OCI-LY3 (cell line): ENCODE data around the gene ABLIM2.

ENCODE experiments used
- H2AFZ ChIP-seq: fragments of 200-600, 300-600 bp; shearing (Covaris generic); 2 replicates; pipeline ENCODE4 v1.6.0; 2014; ENCODE audit warnings: antibody characterized with exemption, low read depth, low read length
- H3K27ac ChIP-seq: fragments of 200-600, 300-600 bp; sonication (generic); 2 replicates; pipeline ENCODE4 v1.5.1; 2014; ENCODE audit warnings: mild to moderate bottlenecking, low read length, moderate library complexity, mixed read lengths
- H3K27me3 ChIP-seq: fragments of 200-600, 300-600 bp; sonication (generic); 2 replicates; pipeline ENCODE4 v1.6.1; 2014; ENCODE audit warnings: low read depth, low read length, mixed read lengths
- H3K36me3 ChIP-seq: fragments of 200-600, 300-600 bp; sonication (generic); replicated peaks from 2 replicates; pipeline ENCODE3; 2014; ENCODE audit warnings: low read depth, low read length, mixed read lengths
- H3K4me1 ChIP-seq: fragments of 300-600, 200-600 bp; sonication (generic); 2 replicates; pipeline ENCODE4 v1.6.1; 2014; ENCODE audit warnings: low read length, mixed read lengths
- H3K4me2 ChIP-seq: fragments of 200-600, 300-600 bp; sonication (generic); 2 replicates; pipeline ENCODE4 v1.6.1; 2014; ENCODE audit warnings: low read length, mixed read lengths
- H3K4me3 ChIP-seq: fragments of 300-600, 200-600 bp; sonication (generic); 2 replicates; pipeline ENCODE4 v1.5.1; 2014; ENCODE audit warnings: antibody characterized with exemption, mild to moderate bottlenecking, low read length, moderate library complexity
- H3K79me2 ChIP-seq: fragments of 300-600, 200-600 bp; shearing (Covaris generic); 2 replicates; pipeline ENCODE4 v1.6.1; 2014; ENCODE audit warnings: mild to moderate bottlenecking, low read length, mixed read lengths
- H3K9ac ChIP-seq: fragments of 300-600, 200-600 bp; shearing (Covaris generic); 2 replicates; pipeline ENCODE4 v1.6.0; 2014; ENCODE audit warnings: mild to moderate bottlenecking, low read length, moderate library complexity
- H3K9me3 ChIP-seq: fragments of 200-600, 300-600 bp; shearing (Covaris generic); 2 replicates; pipeline ENCODE4 v1.6.1; 2014; ENCODE audit warnings: low read length, mixed read lengths; ENCODE audit not compliant: insufficient read depth
- H4K20me1 ChIP-seq: fragments of 200-600, 300-600 bp; sonication (generic); 2 replicates; pipeline ENCODE4 v1.6.1; 2016; ENCODE audit warnings: low read length, mixed read lengths; ENCODE audit not compliant: insufficient read depth
- CTCF ChIP-seq: fragments of 200-600, 300-600 bp; sonication (generic); IDR thresholded peaks from 2 replicates; pipeline ENCODE4 v1.5.1; 2014; ENCODE audit warnings: antibody characterized with exemption, low read length, low read depth
- EZH2phosphoT487 ChIP-seq: fragments of 200-600 bp; shearing (Covaris generic); IDR thresholded peaks from 2 replicates; pipeline ENCODE4 v1.6.1; 2018; ENCODE audit warnings: antibody characterized with exemption, mixed run types, low read depth

The ABLIM2 gene

GRCh38 chr4:8170341-8170740 is 11.7 kb upstream of the ABLIM2 start:
- Histone ChIP-seq H3K4me1 (peaks cover 14% of the 10 kb centered on the region), H2AFZ (no peak overlapping the region), H3K27me3 (peaks cover 19% of the 10 kb centered on the region), H3K27ac (no peak overlapping the region), H3K9ac (no peak overlapping the region), H3K79me2 (no peaks in the 10 kb centered on the region), H3K4me2 (no peak overlapping the region), H4K20me1 (no peaks in the 10 kb centered on the region), H3K9me3 (peaks cover 8% of the 10 kb centered on the region), H3K36me3 (no peaks in the 10 kb centered on the region), H3K4me3 (no peak overlapping the region)
- no peak for TF ChIP-seq EZH2phosphoT487
- no peak for TF ChIP-seq CTCF

- H3K27me3 ChIP-seq, result peaks cover 21% of the 10 kb centered on the region
- no peak overlapping the region for H3K27ac ChIP-seq
- H3K79me2 ChIP-seq, result no peaks in the 10 kb centered on the region
- H2AFZ ChIP-seq, result no peak overlapping the region
- no peak overlapping the region for H3K4me2 ChIP-seq
- H3K4me3 ChIP-seq, result no peak overlapping the region
- H3K4me1 ChIP-seq, result peaks cover 14% of the 10 kb centered on the region
- H3K36me3 ChIP-seq, result no peaks in the 10 kb centered on the region
- TF ChIP-seq CTCF (no peak), EZH2phosphoT487 (no peak)
- H4K20me1 ChIP-seq, result no peaks in the 10 kb centered on the region
- peaks cover 8% of the 10 kb centered on the region for H3K9me3 ChIP-seq
- H3K9ac ChIP-seq, result no peak overlapping the region
Measured at GRCh38 chr4:8169763-8170162, 11.2 kb upstream of the ABLIM2 start.

GRCh38 chr4:8168832-8169598 is 10.4 kb upstream of the ABLIM2 start:
- no peak overlapping the region for H3K9ac ChIP-seq
- H3K27me3 ChIP-seq, result peaks cover 28% of the 10 kb centered on the region
- peaks cover 8% of the 10 kb centered on the region for H3K9me3 ChIP-seq
- H2AFZ ChIP-seq, result no peak overlapping the region
- no peaks in the 10 kb centered on the region for H3K79me2 ChIP-seq
- H3K4me3 ChIP-seq, result no peak overlapping the region
- peaks cover 14% of the 10 kb centered on the region for H3K4me1 ChIP-seq
- TF ChIP-seq EZH2phosphoT487 (no peak), CTCF (no peak)
- no peak overlapping the region for H3K4me2 ChIP-seq
- no peaks in the 10 kb centered on the region for H3K36me3 ChIP-seq
- H3K27ac ChIP-seq, result no peak overlapping the region
- no peaks in the 10 kb centered on the region for H4K20me1 ChIP-seq

GRCh38 chr4:8168232-8168631 is 9.6 kb upstream of the ABLIM2 start:
- Histone ChIP-seq H3K36me3 (no peaks in the 10 kb centered on the region), H3K4me3 (no peak overlapping the region), H3K79me2 (no peaks in the 10 kb centered on the region), H3K27ac (no peak overlapping the region), H3K4me2 (no peak overlapping the region), H3K27me3 (peaks cover 30% of the 10 kb centered on the region), H3K4me1 (peaks cover 12% of the 10 kb centered on the region), H2AFZ (no peak overlapping the region), H3K9me3 (peaks cover 8% of the 10 kb centered on the region), H3K9ac (no peak overlapping the region), H4K20me1 (no peaks in the 10 kb centered on the region)
- TF ChIP-seq CTCF (peak; percentile 46), EZH2phosphoT487 (no peak)
